ENCODE measurements around the gene TBC1D13. TPM values are rescaled to one million over a fixed set of nuclear protein-coding genes. Genes with fewer than 3 reads are reported as not detected.

TBC1D13 gene
- total and polyA plus RNA-seq, 8 donors = 21.3 to 30.7 (median 27.2) TPM

- no peaks in the 10 kb centered on the region for H3K9me3 ChIP-seq
- H3K36me3 ChIP-seq = peaks cover 0 to 40% of the 10 kb centered on the region in 2 donors
- ATAC-seq (no peak), DNase-seq (no peak)
- no peak for TF ChIP-seq CTCF (IDR thresholded peaks at IDR 0.05)
- no peak overlapping the region for H3K27ac ChIP-seq
- no peak overlapping the region for H3K4me3 ChIP-seq
- intact Hi-C loops (cut with DNase I) = no loop called here
- no peaks in the 10 kb centered on the region for H3K27me3 ChIP-seq
- no peaks in the 10 kb centered on the region for H3K4me1 ChIP-seq
Observed at GRCh38 chr9:128810873-128811272, 23.8 kb downstream of the TBC1D13 start.

- H3K27ac ChIP-seq = peak within 1 kb of the TSS; percentile 59 to 84
- peaks cover 5 to 12% of the 10 kb centered on the region in 2 donors for H3K4me1 ChIP-seq
- peaks cover 0 to 7% of the 10 kb centered on the region in 2 donors for H3K27me3 ChIP-seq
- peak; percentile 96 to 99 (median 98) for DNase-seq
- intact Hi-C loops (cut with DNase I) = no loop called here
- peaks cover 0 to 26% of the 10 kb centered on the region in 2 donors for H3K36me3 ChIP-seq
- TF ChIP-seq CTCF (IDR thresholded peaks at IDR 0.05) = peak; percentile 97 to 98
- ATAC-seq = peak; percentile 99
- H3K9me3 ChIP-seq = no peaks in the 10 kb centered on the region
- peak within 1 kb of the TSS; percentile 60 to 67 for H3K4me3 ChIP-seq
Observed at GRCh38 chr9:128818099-128818838, 31.2 kb downstream of the TBC1D13 start, which contains the start of gene ENDOG. Gene ENDOG (plus strand): TSS chr9:128818500. CDS start chr9:128818685, 185 bp downstream.

- Histone ChIP-seq H3K4me1 (peaks cover 5 to 12% of the 10 kb centered on the region in 2 donors), H3K27me3 (peaks cover 0 to 7% of the 10 kb centered on the region in 2 donors), H3K27ac (peak overlapping the region in 1 of 2 donors; percentile 84), H3K36me3 (peaks cover 0 to 34% of the 10 kb centered on the region in 2 donors), H3K4me3 (peak overlapping the region; percentile 60 to 67), H3K9me3 (no peaks in the 10 kb centered on the region)
- intact Hi-C loops (cut with DNase I) = no loop called here
- DNase-seq = peak in 3 of 4 donors; percentile 31 to 90 (median 37)
- peak; percentile 8 for ATAC-seq
- no peak for TF ChIP-seq CTCF (IDR thresholded peaks at IDR 0.05)
Observed at GRCh38 chr9:128818839-128819715, 32.0 kb downstream of the TBC1D13 start.

- H3K36me3 ChIP-seq = peaks cover 0 to 43% of the 10 kb centered on the region in 2 donors
- peaks cover 5 to 12% of the 10 kb centered on the region in 2 donors for H3K4me1 ChIP-seq
- peak overlapping the region; percentile 60 to 67 for H3K4me3 ChIP-seq
- ATAC-seq (no peak), DNase-seq (peak in 1 of 4 donors; percentile 20)
- intact Hi-C loops (cut with DNase I) = no loop called here
- TF ChIP-seq CTCF (IDR thresholded peaks at IDR 0.05) = no peak
- no peaks in the 10 kb centered on the region for H3K9me3 ChIP-seq
- H3K27ac ChIP-seq = no peak overlapping the region
- peaks cover 0 to 7% of the 10 kb centered on the region in 2 donors for H3K27me3 ChIP-seq
Observed at GRCh38 chr9:128819716-128820664, 32.9 kb downstream of the TBC1D13 start.

Measured in left lung (tissue), 10 donors.